IPS-20b (cell line): ENCODE measurements around the gene FLOT1.
"Not testable (repeated sequence)": the region's sequence is repeated elsewhere in the genome, so short reads cannot be mapped to it uniquely, and the experiment has no call there.

Experiments
- H3K27ac ChIP-seq: one replicate; pipeline ENCODE4 v1.5.1; 2013; ENCODE audit warnings: low read length
- H3K27me3 ChIP-seq: 2 replicates; pipeline ENCODE4 v1.6.1; 2013; ENCODE audit warnings: mild to moderate bottlenecking, low read length, inconsistent platforms; ENCODE audit not compliant: insufficient read depth
- H3K36me3 ChIP-seq: 2 replicates; pipeline ENCODE4 v1.6.1; 2013; ENCODE audit warnings: low read depth, mild to moderate bottlenecking, inconsistent platforms, low read length, moderate library complexity; ENCODE audit not compliant: insufficient read depth
- H3K4me1 ChIP-seq: 2 replicates; pipeline ENCODE4 v1.6.1; 2013; ENCODE audit warnings: mild to moderate bottlenecking, control low read depth, inconsistent platforms, low read length, moderate library complexity; ENCODE audit not compliant: insufficient read depth
- H3K4me3 ChIP-seq: 2 replicates; pipeline ENCODE4 v1.5.1; 2013; ENCODE audit warnings: mild to moderate bottlenecking, low read length, inconsistent platforms
- H3K9ac ChIP-seq: 2 replicates; pipeline ENCODE4 v1.6.1; 2013; ENCODE audit warnings: low read depth, mild to moderate bottlenecking, inconsistent platforms, low read length, moderate library complexity
- H3K9me3 ChIP-seq: 2 replicates; pipeline ENCODE4 v1.6.1; 2013; ENCODE audit warnings: mild to moderate bottlenecking, low read depth, low read length, inconsistent platforms; ENCODE audit not compliant: insufficient read depth

The FLOT1 gene

DNA sequence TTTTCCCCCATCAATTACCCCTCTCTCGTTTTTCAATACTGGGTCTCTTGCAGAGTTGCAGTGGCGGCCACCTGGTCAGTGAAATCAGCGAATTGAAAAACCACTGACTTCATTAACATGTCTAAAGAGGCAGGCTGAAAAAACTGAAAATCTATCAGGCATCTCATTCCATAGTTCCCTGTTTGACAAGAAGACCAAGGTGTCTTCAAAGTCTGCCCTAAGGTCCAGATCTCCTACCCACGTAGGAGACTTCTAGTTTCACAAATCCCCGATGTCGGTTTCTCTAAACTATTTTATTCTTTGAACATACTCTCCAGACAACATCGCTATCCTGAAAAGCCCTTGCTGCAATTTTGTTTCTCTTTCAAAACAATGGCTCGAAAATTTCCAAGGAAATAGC lies 23.1 kb downstream of the FLOT1 start:
- H3K36me3 ChIP-seq, result peaks cover 40% of the 10 kb centered on the region
- peak overlapping the region; percentile 91 for H3K27ac ChIP-seq
- H3K27me3 ChIP-seq, result no peaks in the 10 kb centered on the region
- H3K4me3 ChIP-seq, result peak overlapping the region; percentile 64
- peaks cover 10% of the 10 kb centered on the region for H3K4me1 ChIP-seq
- peak overlapping the region; percentile 95 for H3K9ac ChIP-seq
- H3K9me3 ChIP-seq, result no peaks in the 10 kb centered on the region

GRCh38 chr6:30717845-30718720 lies 24.4 kb downstream of the FLOT1 start:
- H3K4me1 ChIP-seq, H3K9me3 ChIP-seq, H3K27me3 ChIP-seq: not testable (repeated sequence)
- peak overlapping the region; percentile 75 for H3K27ac ChIP-seq
- H3K9ac ChIP-seq, result peak overlapping the region; percentile 95
- H3K4me3 ChIP-seq, result peak overlapping the region; percentile 64
- H3K36me3 ChIP-seq, result peaks cover 40% of the 10 kb centered on the region

DNA sequence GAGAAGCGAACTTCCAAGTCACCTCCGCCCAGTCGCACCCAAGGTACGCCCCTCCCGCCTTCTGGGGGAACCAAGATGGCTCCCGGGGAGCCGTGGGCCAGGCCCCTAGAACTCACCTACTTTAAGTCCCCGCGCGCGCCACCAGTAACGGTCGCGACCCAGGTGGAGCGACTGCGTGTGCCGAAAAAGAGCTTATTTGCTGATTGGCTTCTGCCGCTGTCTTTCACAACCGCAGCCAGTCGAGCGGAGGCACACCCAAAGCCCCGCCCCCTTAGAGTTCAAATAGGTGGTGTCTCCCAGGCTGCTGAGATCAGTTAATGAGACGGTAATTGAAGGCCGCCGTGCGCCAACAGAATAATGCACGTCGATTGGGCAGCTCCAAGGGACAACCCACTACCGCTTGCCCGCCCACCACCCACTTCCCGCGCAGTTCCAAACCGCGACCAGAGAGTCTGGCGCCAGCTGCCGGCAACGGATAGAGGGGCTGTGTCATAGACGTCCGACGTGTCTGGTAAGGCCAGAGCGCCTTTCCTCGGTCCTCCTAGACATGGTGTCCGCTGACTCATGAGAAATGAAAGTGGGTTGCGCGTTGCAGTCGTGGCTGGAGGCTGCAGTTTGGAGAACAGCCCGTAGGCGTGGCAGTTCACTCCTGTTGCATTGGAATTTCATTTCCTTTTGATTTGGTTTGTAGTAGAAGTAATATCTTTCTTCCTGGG lies 25.2 kb downstream of the FLOT1 start, which contains the start of gene MDC1:
Gene MDC1 (minus strand): TSS at position 153 of the 716 bp plus-strand sequence. CDS start 2,106 bp downstream, outside the sequence.
- Histone ChIP-seq H3K4me3 (peak within 1 kb of the TSS; percentile 64), H3K9ac (peak within 1 kb of the TSS; percentile 95), H3K27me3 (no peaks in the 10 kb centered on the region), H3K4me1 (peaks cover 5% of the 10 kb centered on the region; the same call in 1 of the 2 replicates), H3K36me3 (peaks cover 40% of the 10 kb centered on the region), H3K9me3 (no peaks in the 10 kb centered on the region), H3K27ac (peak within 1 kb of the TSS; percentile 75)

- Histone ChIP-seq H3K4me1 (peaks cover 5% of the 10 kb centered on the region; the same call in 1 of the 2 replicates), H3K9ac (peak overlapping the region; percentile 95; the same call in 1 of the 2 replicates), H3K27ac (peak overlapping the region; percentile 31), H3K4me3 (peak overlapping the region; percentile 64), H3K36me3 (peaks cover 40% of the 10 kb centered on the region), H3K9me3 (no peaks in the 10 kb centered on the region), H3K27me3 (no peaks in the 10 kb centered on the region)
Observed at GRCh38 chr6:30716879-30717128, 25.7 kb downstream of the FLOT1 start.

DNA sequence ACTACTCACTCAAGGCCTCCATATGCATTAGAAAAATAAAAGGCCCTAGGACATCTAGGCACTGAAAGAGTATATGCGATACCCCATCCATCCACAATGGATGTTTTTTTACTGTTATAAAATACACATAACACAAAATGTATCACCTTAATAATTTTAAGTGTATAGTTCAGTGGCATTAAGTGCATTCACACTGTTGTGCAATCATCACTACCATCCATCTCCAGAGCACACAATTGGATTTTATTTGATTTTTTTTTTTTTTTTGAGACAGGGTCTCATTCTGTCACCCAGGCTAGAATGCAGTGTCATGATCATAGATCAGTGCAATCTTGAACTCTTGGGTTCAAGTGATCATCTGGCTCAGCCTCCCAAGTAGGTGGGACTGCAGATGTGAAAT lies 28.2 kb downstream of the FLOT1 start:
- peaks cover 56% of the 10 kb centered on the region for H3K36me3 ChIP-seq
- peaks cover 5% of the 10 kb centered on the region; the same call in 1 of the 2 replicates for H3K4me1 ChIP-seq
- no peaks in the 10 kb centered on the region for H3K9me3 ChIP-seq
- H3K9ac ChIP-seq, result no peak overlapping the region
- H3K27ac ChIP-seq, result no peak overlapping the region
- no peaks in the 10 kb centered on the region for H3K27me3 ChIP-seq
- no peak overlapping the region for H3K4me3 ChIP-seq

- Histone ChIP-seq H3K9me3 (no peaks in the 10 kb centered on the region), H3K4me3 (no peak overlapping the region), H3K27ac (no peak overlapping the region), H3K4me1 (peaks cover 2% of the 10 kb centered on the region; the same call in 1 of the 2 replicates), H3K9ac (no peak overlapping the region), H3K36me3 (peaks cover 74% of the 10 kb centered on the region), H3K27me3 (no peaks in the 10 kb centered on the region)
Observed at GRCh38 chr6:30712441-30712945, 30.0 kb downstream of the FLOT1 start.

DNA sequence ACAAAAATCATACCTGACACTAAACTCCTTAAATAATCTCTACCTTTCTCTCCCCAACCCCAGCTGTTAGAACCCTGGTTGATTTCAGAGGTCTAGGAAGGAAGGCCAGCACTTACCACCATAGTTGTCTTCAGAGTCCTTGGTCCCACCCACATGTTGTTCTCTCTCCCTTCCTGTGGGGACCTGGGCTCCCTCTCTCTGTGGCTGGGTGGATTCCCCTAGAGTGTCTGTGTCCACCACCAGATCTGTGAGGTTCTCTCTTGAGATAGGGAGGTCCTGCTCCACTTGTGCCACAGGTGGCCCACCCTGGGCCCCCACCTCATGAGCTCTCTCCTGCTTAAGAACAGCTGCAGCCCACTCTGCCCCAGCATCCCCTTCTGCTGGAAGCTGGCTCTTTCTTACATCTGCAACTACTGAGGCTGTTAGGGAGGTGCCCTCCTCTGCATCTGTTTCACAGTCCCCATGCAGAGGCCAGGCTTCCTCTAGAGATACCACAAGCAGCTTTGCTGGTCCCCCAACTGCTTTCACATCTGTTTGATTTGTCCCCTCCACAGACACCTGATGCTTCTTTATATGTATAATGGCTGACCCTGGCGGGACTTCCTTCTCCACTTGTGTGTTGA lies 30.6 kb downstream of the FLOT1 start:
- Histone ChIP-seq H3K9ac (no peak overlapping the region), H3K4me1 (peaks cover 2% of the 10 kb centered on the region; the same call in 1 of the 2 replicates), H3K27me3 (no peaks in the 10 kb centered on the region), H3K9me3 (no peaks in the 10 kb centered on the region), H3K36me3 (peaks cover 80% of the 10 kb centered on the region), H3K27ac (no peak overlapping the region), H3K4me3 (no peak overlapping the region)

GRCh38 chr6:30709101-30709868 lies 33.2 kb downstream of the FLOT1 start:
- peaks cover 93% of the 10 kb centered on the region for H3K36me3 ChIP-seq

GRCh38 chr6:30707281-30707850 lies 35.1 kb downstream of the FLOT1 start:
- Histone ChIP-seq H3K9me3 (no peaks in the 10 kb centered on the region), H3K4me3 (no peak overlapping the region), H3K27ac (no peak overlapping the region), H3K27me3 (no peaks in the 10 kb centered on the region), H3K4me1 (no peaks in the 10 kb centered on the region), H3K9ac (no peak overlapping the region), H3K36me3 (peaks cover 92% of the 10 kb centered on the region)

More at GRCh38 chr6:30709101-30709868, 33.2 kb downstream of the FLOT1 start:
- no peaks in the 10 kb centered on the region for H3K27me3 ChIP-seq
- no peaks in the 10 kb centered on the region for H3K9me3 ChIP-seq
- H3K4me3 ChIP-seq, result no peak overlapping the region
- no peak overlapping the region for H3K27ac ChIP-seq
- H3K4me1 ChIP-seq, result no peaks in the 10 kb centered on the region
- H3K9ac ChIP-seq, result no peak overlapping the region

GRCh38 chr6:30705620-30706019 lies 36.9 kb downstream of the FLOT1 start:
- H3K9me3 ChIP-seq, result no peaks in the 10 kb centered on the region
- peaks cover 84% of the 10 kb centered on the region for H3K36me3 ChIP-seq
- no peak overlapping the region for H3K27ac ChIP-seq
- no peak overlapping the region for H3K4me3 ChIP-seq
- no peak overlapping the region for H3K9ac ChIP-seq
- H3K27me3 ChIP-seq, result no peaks in the 10 kb centered on the region
- H3K4me1 ChIP-seq, result no peaks in the 10 kb centered on the region

DNA sequence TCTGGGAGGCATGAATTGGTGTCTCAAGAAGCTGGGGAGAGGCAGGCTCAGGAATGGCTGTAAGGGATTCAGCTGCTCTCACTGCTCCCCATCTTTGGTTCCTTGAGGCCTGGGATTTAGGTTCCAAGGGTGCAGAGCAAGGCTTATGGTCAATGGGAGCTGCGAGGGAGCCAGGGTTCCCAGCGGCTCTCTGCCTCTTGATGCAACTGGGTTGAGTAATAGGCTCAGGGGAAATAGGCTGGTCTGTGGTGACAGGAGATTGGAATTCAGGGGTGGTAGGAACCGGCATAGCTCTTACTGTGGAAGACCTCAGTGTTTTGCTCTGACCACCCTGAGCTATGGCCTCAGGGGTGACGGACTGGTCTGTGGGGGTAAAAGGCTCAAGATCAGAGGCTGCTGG lies 38.7 kb downstream of the FLOT1 start:
- Histone ChIP-seq H3K9me3 (no peaks in the 10 kb centered on the region), H3K27ac (no peak overlapping the region), H3K4me1 (no peaks in the 10 kb centered on the region), H3K27me3 (no peaks in the 10 kb centered on the region), H3K4me3 (no peak overlapping the region), H3K36me3 (peaks cover 83% of the 10 kb centered on the region), H3K9ac (no peak overlapping the region)
